ENCODE results near the gene TMPRSS13. TPM values are rescaled to one million over a fixed set of nuclear protein-coding genes. Genes with fewer than 3 reads are reported as not detected.

Gene TMPRSS13
- total RNA-seq, 1 experiment from 2014 or later: 0.50 TPM

DNA sequence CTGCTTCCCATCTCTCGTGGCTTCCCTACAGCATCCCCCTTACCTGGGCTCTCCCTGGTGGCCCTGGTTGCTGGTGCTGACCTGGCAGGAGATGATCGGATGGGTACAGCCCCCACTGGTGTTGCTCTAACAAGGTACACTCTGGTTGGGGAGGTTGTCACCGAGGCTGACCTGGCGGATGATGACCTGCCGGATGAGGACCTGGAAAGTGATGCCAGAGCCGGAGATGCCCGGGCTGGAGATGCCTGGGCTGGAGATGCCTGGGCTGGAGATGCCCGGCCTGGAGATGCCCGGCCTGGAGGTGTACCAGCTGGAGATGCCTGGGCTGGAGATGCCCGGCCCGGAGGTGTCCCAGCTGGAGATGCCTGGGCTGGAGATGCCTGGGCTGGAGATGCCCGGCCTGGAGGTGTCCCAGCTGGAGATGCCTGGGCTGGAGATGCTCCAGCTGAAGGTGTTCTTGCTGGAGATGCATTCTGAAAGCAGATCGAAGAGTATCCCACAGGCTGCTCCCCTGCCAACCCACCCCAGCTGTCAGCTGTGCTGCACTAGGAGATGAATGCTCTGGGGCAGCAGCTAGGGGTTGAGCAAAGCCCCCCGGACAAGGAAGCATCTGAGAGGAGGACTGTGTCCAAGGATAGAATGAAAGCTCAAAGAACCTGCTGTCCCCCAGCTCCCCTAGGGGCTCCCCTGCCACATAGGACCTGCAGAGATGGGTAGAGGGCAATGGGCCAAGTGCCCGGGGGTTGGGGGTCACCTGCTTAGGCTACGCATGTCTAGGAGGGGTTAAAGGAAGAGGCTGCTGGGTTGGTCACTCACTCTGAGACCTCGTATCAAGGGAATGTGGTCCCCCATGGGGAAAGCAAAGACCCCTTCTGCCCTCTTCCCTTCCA lies 10.6 kb downstream of the TMPRSS13 start:
- Mint-ChIP-seq H3K27me3 (ENCODE audit: low read depth) (peaks cover 14% of the 10 kb centered on the region), H3K9me3 (no peaks in the 10 kb centered on the region), H3K4me1 (peaks cover 0 to 7% of the 10 kb centered on the region in 2 experiments), H3K4me3 (no peak overlapping the region), H3K27ac (no peak overlapping the region), H3K36me3 (ENCODE audit: insufficient read depth in 1 of 3, low read depth in 3 of 3) (no peaks in the 10 kb centered on the region)
- Histone ChIP-seq H3K27ac (ENCODE audit: insufficient read length, low read depth, low read length) (no peak overlapping the region), H3K4ac (ENCODE audit: low read depth, low read length) (no peak overlapping the region), H2BK12ac (ENCODE audit: insufficient read length, low read depth, low read length) (no peak overlapping the region), H3K23ac (ENCODE audit: insufficient read length, low read depth, low read length) (no peak overlapping the region), H3K27me3 (ENCODE audit: insufficient read depth, low read length) (no peaks in the 10 kb centered on the region), H3K9me3 (ENCODE audit: control insufficient read depth, low read depth, low read length) (no peaks in the 10 kb centered on the region), H2AFZ (ENCODE audit: low read length) (no peak overlapping the region), H4K5ac (ENCODE audit: insufficient read length, low read depth, low read length) (no peak overlapping the region), H3K79me2 (ENCODE audit: insufficient read depth, low read length) (no peaks in the 10 kb centered on the region), H4K91ac (ENCODE audit: insufficient read length, low read depth, low read length) (no peak overlapping the region), H2BK120ac (ENCODE audit: low read depth, low read length, poor library complexity, severe bottlenecking) (no peak overlapping the region), H3K18ac (ENCODE audit: insufficient read length, low read depth, low read length) (no peak overlapping the region), H2BK5ac (ENCODE audit: insufficient read length, low read length) (no peak overlapping the region), H3K4me2 (ENCODE audit: insufficient read depth, insufficient read length, low read length) (no peak overlapping the region), H3T11ph (ENCODE audit: low read length) (no peak overlapping the region), H3K79me1 (ENCODE audit: insufficient read depth, low read depth, low read length, poor library complexity, severe bottlenecking) (no peaks in the 10 kb centered on the region), H3K56ac (ENCODE audit: insufficient read length, low read depth, low read length) (no peak overlapping the region), H4K20me1 (ENCODE audit: control insufficient read depth, insufficient read depth, insufficient read length) (no peaks in the 10 kb centered on the region), H3K4me1 (ENCODE audit: insufficient read depth, low read length) (no peaks in the 10 kb centered on the region), H2AK5ac (ENCODE audit: insufficient read length, low read length) (no peak overlapping the region), H2BK15ac (ENCODE audit: low read depth, low read length) (no peak overlapping the region), H3K14ac (ENCODE audit: insufficient read depth, low read length) (no peak overlapping the region; the same call in 1 of the 2 replicates), H4K8ac (replicated peaks; ENCODE audit: insufficient read length, low read depth, low read length) (no peak overlapping the region), H3K9ac (ENCODE audit: extremely low read depth, insufficient read length, low read length) (no peak overlapping the region), H3K23me2 (ENCODE audit: insufficient read length, low read depth, low read length, poor library complexity, severe bottlenecking) (no peaks in the 10 kb centered on the region), H2BK20ac (ENCODE audit: low read depth, low read length, poor library complexity, severe bottlenecking) (no peak overlapping the region)
- TF ChIP-seq, protein P1, sequence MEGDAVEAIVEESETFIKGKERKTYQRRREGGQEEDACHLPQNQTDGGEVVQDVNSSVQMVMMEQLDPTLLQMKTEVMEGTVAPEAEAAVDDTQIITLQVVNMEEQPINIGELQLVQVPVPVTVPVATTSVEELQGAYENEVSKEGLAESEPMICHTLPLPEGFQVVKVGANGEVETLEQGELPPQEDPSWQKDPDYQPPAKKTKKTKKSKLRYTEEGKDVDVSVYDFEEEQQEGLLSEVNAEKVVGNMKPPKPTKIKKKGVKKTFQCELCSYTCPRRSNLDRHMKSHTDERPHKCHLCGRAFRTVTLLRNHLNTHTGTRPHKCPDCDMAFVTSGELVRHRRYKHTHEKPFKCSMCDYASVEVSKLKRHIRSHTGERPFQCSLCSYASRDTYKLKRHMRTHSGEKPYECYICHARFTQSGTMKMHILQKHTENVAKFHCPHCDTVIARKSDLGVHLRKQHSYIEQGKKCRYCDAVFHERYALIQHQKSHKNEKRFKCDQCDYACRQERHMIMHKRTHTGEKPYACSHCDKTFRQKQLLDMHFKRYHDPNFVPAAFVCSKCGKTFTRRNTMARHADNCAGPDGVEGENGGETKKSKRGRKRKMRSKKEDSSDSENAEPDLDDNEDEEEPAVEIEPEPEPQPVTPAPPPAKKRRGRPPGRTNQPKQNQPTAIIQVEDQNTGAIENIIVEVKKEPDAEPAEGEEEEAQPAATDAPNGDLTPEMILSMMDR (conservative IDR thresholded peaks at IDR 0.05): no peak
- DNase-seq: no peak
- WGBS (ENCODE audit: extremely low coverage, insufficient read length, low lambda C conversion rate): no CpG with 5 or more reads among the region's 17 CpGs
